OCI-M1 (cell line): ENCODE data around the gene STXBP1.
"Not testable (repeated sequence)": the region's sequence is repeated elsewhere in the genome, so short reads cannot be mapped to it uniquely, and the experiment has no call there.

Source experiments
- DNase-seq: peaks from one replicate; lab custom pipeline; 2025; lab: John Stamatoyannopoulos, UW

Gene STXBP1

DNA sequence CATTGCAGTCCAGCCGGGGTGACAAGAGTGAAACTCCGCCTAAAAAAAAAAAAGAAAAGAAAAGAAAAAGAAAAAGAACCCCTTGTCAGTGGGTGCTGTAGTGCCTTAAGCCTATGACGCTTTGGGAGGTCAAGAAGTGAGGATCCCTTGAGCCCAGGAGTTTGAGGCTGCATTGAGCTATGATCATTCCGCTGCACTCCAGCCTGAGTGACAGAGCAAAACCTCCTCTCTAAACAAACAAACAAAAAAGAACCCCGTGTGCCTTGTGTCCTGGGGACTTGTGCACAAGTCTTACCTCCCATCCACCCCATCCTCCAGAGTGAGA, 33.5 kb upstream of the STXBP1 start:
- DNase-seq: no peak

DNA sequence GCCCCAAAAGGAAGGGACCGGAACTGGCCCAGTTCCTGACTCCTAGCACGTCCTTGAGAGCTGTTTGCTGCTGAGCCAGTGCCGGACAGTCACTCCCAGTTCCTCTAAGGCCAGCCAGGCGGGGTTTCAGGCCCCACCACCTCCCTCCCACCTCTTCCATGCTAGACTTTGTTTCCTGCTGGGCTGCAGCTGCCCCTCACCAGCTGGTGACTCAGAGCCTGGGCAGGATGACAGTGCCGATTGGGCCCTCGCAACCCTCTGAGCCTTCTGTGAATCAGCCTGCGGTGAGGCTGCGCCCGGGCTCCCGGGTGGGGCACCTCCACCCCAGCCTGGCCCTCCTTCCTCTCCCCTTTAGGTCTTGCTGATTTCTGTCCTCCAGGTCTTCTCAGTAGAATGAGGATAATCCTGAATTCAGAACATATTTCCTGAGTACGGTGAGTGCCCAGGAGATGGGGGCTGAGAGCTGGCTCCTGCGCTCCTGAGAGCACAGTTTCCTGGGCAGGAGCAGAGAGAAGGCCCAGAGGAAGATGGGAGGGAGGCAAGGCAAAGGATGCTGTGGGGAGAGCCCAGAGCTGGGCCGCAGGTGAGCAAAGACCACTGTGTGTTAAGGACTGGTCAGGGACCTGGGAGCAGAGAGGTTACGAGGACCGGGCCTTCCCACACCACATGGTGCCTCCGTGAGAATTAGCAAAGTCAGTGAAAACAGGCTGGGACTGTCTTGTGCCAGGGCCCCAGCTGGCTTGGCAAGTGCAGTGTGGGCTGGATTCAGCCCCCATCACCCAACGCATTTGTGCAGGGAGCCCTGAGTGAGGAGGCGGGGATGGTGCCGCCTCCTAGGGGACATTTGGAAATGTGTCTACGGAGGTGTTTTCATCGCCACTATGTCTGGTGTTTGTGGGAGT, 32.9 kb upstream of the STXBP1 start:
- DNase-seq: peak; percentile 67

DNA sequence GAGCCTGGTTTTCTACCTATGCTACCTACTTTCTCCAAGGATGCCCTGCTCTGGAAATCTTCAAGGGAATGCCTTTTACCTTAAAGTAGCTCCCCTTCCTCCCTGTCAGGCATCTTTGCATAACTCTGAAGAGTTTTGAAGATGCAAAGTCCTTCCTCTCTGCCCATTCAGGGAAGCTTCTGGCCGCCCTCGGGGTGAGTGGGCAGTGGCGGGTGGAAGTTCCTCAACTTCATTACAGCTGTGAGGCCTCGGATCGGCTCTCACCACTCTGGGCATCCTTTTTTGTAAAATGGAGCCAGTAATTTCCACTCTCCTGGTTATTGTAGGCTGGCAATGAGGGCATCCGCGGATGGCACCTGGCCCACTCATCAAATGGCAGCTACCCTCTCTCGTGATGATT, 31.7 kb upstream of the STXBP1 start:
- no peak for DNase-seq

DNA sequence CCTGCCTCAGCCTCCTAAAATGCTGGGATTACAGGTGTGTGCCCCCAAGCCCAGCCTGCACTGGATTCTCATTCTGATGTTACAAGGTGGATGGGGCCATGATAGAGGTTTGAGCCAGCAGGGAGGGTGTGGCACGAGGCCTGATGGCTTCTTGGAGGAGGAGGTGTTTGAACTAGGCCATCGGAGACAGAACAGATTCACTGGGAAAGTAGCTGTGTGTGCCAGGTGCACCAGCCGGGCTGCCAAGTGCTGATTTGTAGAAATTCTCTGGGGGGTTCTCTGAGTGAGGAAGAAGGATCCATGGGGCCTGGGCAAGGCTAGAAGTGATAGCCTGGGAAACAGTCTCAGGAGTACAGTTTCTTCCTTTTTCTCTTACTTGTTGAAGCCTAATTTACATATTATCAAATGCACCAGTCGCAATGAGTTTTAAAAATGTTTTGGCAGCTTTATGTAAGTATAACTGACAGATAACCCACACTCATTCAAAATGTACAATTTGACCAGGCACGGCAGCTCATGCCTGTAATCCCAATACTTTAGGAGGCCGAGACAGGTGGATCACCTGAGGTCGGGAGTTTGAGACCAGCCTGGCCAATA, 31.1 kb upstream of the STXBP1 start:
- no peak for DNase-seq

- not testable (repeated sequence) for DNase-seq
These were observed 27.6 kb upstream of the STXBP1 start for GRCh38 chr9:127584474-127584805.

DNA sequence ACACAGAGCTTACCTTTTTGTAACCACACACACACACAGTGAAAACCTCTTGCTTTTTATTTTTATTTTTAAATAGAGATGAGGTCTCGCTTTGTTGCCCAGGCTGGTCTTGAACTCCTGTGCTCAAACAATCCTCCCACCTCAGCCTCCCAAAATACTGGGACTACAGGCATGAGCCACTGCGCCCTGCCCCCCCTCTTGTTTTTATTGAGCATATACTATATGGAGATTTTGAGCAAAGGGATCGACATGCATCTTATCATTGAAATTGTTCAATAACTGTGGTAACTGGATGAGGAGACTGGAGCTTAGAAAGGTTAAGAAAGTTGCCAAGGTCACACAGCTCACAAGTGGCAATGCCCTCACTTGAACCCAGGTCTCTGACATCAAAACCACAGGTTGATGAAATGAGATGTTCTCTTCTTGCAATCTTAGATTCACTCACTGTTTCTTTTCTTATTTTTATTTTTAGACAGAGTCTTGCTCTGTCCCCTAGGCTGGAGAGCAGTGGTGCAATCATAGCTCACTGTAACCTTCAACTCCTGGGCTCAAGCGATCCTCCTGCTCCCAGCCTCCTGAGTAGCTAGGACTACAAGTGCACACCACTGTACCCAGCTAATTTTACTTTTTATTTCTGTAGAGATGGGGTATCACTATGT, 26.8 kb upstream of the STXBP1 start:
- no peak for DNase-seq

GRCh38 chr9:127586096-127586495, 26.0 kb upstream of the STXBP1 start:
- no peak for DNase-seq

- peak; percentile 77 for DNase-seq
These were observed 25.5 kb upstream of the STXBP1 start for GRCh38 chr9:127586537-127586936.

- DNase-seq: no peak
These were observed 24.1 kb upstream of the STXBP1 start for GRCh38 chr9:127587966-127588365.

GRCh38 chr9:127588740-127589506, 23.2 kb upstream of the STXBP1 start:
- no peak for DNase-seq

DNA sequence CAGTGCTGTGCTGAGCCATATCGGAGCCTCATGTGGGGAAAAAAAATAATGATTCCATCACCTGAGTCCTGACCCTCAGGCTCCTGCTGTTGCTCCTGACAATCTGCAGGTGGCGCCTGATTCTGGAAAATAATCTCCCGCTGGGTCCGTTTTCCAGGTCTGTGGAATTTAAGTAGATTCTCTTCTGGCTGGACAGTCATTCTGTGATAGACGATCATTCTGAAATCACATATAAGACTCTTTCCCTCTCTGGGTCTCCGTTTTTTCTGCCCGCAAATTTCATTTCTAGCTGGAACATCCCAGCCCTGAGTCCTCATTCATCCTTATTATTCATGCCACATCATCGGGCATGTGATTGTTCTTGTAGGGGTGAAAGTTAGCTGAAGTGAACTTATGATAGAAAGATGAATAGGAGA, 22.1 kb upstream of the STXBP1 start:
- peak; percentile 66 for DNase-seq

- no peak for DNase-seq
These were observed 16.5 kb upstream of the STXBP1 start for GRCh38 chr9:127595611-127596010.

- DNase-seq: no peak
These were observed 13.1 kb upstream of the STXBP1 start for GRCh38 chr9:127598839-127599549.

- DNase-seq: no peak
These were observed 12.6 kb upstream of the STXBP1 start for GRCh38 chr9:127599550-127599891.

DNA sequence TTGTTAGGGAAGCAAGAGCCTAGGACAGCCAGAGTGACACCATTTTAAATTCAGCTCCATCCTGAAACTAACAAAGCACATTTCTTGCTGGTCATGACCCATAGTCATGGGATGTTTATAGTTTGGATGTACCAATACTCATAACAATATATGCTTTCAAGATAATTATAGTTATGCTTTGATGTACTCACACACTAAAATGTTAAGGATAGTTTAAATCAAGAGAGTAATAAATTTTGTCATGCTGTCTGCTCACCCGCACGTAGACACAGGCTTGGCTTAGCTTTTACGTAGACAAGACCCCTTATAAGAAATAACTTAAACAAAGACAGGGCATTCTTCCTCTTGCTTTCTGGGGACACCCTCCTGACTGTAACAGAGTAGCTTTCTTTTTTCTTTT, 8.9 kb upstream of the STXBP1 start:
- DNase-seq: no peak

DNA sequence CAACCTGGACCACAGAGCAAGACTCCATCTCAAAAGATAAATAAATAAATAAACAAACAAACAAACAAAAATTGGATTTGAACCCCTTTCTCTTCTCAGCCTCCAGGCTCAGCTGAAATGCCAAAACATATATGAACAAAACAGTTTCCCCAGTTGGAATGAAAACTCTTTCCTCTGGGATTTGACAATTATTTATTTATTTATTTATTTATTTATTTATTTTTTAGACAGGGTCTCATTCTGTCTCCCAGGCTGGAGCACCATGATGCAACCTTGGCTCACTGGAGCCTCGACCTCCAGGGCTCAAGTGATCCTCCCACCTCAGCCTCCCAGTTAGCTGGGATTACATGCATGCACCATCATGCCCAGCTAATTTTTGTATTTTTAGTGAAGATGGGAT, 6.0 kb upstream of the STXBP1 start:
- DNase-seq: no peak

DNA sequence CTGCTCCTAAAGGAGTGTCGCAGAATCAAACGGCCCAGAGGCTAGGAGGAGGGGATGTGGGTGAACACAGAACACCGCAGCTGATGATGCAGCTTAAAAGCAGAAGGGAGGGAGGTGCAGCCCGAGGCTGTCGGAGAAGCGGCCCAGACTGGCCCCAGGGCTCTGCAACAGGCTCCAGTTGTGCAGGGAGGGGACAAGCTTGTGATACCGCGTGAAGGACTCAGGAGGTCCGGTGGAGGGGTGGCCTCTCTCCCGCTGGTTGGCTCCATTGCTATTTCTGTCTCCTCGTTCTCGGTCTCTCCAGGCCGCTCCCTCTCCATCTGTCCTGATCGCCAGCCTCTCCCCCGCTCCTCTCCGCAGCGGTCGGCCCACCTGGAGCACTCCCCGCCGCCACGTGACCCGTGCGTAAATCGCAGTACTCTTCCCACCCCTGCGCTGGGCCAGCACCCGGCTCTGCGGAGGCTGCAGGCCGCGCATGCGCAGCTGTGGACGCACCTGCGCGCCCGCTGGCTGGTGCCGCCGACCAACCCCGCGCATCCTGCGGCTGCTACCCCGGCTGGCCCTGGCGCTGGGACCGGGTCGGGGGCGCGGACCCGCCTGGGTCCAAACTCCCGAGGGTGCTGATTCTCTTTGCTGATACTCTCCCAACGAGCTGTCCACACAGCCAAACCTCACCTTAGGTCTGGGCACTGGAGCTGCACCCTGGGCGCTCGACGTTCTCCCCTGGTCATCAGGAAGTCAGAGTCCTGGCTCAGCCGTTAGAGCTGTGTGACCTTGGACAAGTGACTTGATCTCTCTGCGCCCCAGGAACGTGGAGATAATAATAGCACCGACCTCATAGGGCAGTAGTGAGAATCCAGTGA, 3.7 kb upstream of the STXBP1 start:
- no peak for DNase-seq

DNA sequence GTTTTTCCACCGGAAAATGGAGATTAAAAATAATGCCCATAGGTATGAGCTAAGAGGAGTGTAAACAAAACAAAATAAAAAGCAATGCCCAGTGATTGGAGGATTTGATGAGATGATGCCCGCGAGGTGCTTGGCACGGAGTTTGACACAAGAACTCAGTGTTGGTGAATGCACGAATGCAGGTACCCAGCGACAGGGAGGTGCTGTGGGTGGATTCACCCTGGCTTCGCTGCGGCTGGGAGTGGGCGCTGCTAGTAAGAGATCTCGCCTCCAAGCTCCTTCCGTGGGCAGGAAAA, 526 bp upstream of the STXBP1 start:
- no peak for DNase-seq

DNA sequence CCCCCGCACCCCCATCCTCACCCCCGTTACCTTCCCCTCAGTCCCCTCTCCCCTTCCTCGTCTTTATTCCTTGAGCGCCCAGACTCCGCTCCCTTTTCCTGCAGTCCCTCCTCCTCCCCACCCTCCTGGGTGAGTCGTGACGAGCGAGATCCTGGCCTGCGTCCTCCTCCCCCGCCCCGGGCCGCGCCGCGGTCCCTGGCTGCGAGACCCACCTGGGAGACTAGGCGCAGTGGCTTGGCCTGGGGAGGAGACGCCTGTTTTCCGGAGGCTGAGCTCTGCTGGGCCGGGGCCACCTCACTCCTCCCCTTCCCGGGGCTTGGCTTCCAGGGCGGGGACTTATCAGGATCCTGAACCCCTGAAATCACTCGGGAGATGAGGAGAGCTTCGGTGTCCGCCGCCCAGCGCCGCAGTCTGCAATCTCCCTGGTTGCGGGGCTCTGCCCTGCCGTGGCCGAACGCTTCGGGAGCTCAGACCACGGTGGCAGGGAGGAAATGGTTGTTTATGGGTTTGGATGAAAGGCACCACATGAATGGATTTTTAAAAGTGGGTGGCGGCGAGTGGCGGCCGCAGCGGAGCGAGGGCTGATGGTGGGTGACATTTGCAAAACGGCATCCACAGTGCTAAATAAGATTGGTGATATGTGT, 984 bp downstream of the STXBP1 start:
- DNase-seq: no peak

GRCh38 chr9:127613583-127613954, 1.5 kb downstream of the STXBP1 start:
- no peak for DNase-seq

DNA sequence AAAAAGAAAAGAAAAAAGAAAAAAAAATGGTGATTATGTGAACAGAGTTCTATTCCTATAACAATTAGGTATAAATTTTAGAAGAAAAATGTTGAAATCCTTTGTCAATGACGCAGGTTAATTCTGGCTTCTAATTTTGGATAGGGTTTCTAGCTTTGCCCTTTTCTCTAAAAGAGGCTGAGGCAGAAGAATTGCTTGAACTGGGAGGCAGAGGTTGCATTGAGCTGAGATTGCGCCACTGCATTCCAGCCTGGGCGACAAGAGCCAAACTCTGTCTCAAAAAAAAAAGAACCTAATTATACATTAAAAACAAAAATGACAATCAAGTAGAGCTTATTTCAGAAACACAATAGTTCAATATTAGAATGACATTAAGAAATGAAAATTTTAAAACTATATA, 2.9 kb downstream of the STXBP1 start:
- no peak for DNase-seq
